SU-DHL-6 (cell line): ENCODE measurements around the gene ZFAND3.

ENCODE experiments used
- CTCF ChIP-seq: fragments of 200-600 bp; sonication (generic); IDR thresholded peaks from one replicate; pipeline ENCODE4 v1.5.1; 2017; ENCODE audit warnings: antibody characterized with exemption, mild to moderate bottlenecking, low read length, moderate library complexity; ENCODE audit not compliant: insufficient read depth, poor library complexity, severe bottlenecking
- EZH2phosphoT487 ChIP-seq: fragments of 200-600 bp; sonication (generic), shearing (Covaris generic); conservative IDR thresholded peaks from 2 replicates; pipeline ENCODE4 v1.6.1; 2018; ENCODE audit warnings: mild to moderate bottlenecking, antibody characterized with exemption, low read length, moderate library complexity, mixed read lengths

GRCh38 chr6:38067263-38067980, 247.9 kb downstream of the ZFAND3 start:
- TF ChIP-seq CTCF = no peak
- no peak for TF ChIP-seq EZH2phosphoT487
